ENCODE measurements around the gene HLA-DOB. TPM values are rescaled to one million over a fixed set of nuclear protein-coding genes. Genes with fewer than 3 reads are reported as not detected.
A peak's percentile ranks its signal among the peaks of the same experiment; 100 is the strongest.

The HLA-DOB gene
- total and polyA plus RNA-seq, 10 of the 15 experiments (the other 5 are each of a cell fraction or from before 2014, with no cell fraction given): 27.4 to 79.1 (median 37.0) TPM

- RAD21 ChIA-PET (ENCODE audit: unreplicated experiment): interaction anchor here (1.3 to 10.5 kb wide), 3 partner anchors 14 to 110 kb away, joined by 3 to 269 read pairs (median 236); partner anchors contain the start of genes PSMB9 and TAP1
- Histone ChIP-seq H3K27me3 (replicated peaks in 1 of 2; ENCODE audit: control insufficient read depth in 2 of 2, insufficient read depth in 2 of 2, low read length in 1 of 2) (no peaks in the 10 kb centered on the region), H4K20me1 (ENCODE audit: control insufficient read depth, insufficient read depth) (no peaks in the 10 kb centered on the region; the same call in 1 of the 2 replicates), H3K9me3 (replicated peaks; ENCODE audit: control insufficient read depth, insufficient read depth, low read length) (no peaks in the 10 kb centered on the region), H3K4me3 (peak overlapping the region; percentile 96), H3K4me2 (ENCODE audit: control insufficient read depth, insufficient read depth) (peak overlapping the region; percentile 99), H3K27ac (ENCODE audit: control insufficient read depth, insufficient read depth) (peak overlapping the region; percentile 96), H3K79me2 (ENCODE audit: control insufficient read depth, insufficient read depth, low read length) (peaks cover 70% of the 10 kb centered on the region), H3K36me3 (ENCODE audit: control insufficient read depth in 2 of 2, insufficient read depth in 2 of 2, low read length in 1 of 2) (peaks cover 5 to 35% of the 10 kb centered on the region in 2 experiments), H2AFZ (ENCODE audit: control insufficient read depth, low read depth, low read length) (no peak overlapping the region), H3K4me1 (ENCODE audit: control insufficient read depth, insufficient read depth, low read length) (peaks cover 62% of the 10 kb centered on the region), H3K9ac (ENCODE audit: control insufficient read depth, insufficient read depth, low read length) (peak overlapping the region; percentile 99)
- BruUV-seq (replicated peaks): no TSS peak
- POLR2A ChIA-PET: interaction anchor here (0.5 to 10.5 kb wide), 10 partner anchors 8 to 395 kb away, joined by 3 to 357 read pairs (median 7); partner anchors contain the start of genes HLA-DMA, PSMB9 and TAP1
- in situ Hi-C loops (cut with MboI): no loop called here
- intact Hi-C loops (cut with micrococcal nuclease; ENCODE audit: unreplicated experiment): loop anchor here (5.0 kb wide), 1 partner anchor 130 kb away; no protein-coding TSS in a partner anchor
- FAIRE-seq (peak; percentile 18), ATAC-seq (no peak), DNase-seq (ENCODE audit: low read depth, low spot score) (no peak)
- SMC1A ChIA-PET (ENCODE audit: uncharacterized antibody, unreplicated experiment): interaction anchor here (1.4 to 6.8 kb wide), 5 partner anchors 13 to 141 kb away, joined by 4 to 226 read pairs (median 50); partner anchors contain the start of genes PSMB9 and TAP1
- 8% methylated on average over 8 of the region's 8 CpGs for WGBS (ENCODE audit: insufficient coverage, insufficient replicate concordance, low lambda C conversion rate, missing lambda C conversion rate)
- CTCF ChIA-PET: interaction anchor here (0.9 to 10.7 kb wide), 5 partner anchors 14 to 142 kb away, joined by 3 to 311 read pairs (median 11); partner anchors contain the start of genes PSMB9 and TAP1
- no peak for TF ChIP-seq PKNOX1 (IDR thresholded peaks at IDR 0.05)
- no peak for TF ChIP-seq IRF3 (IDR thresholded peaks at IDR 0.05)
- no peak for TF ChIP-seq TCF7 (IDR thresholded peaks at IDR 0.05; ENCODE audit: borderline replicate concordance)
- TF ChIP-seq RB1 (IDR thresholded peaks at IDR 0.05; ENCODE audit: borderline replicate concordance): no peak
- TF ChIP-seq MEF2B (IDR thresholded peaks at IDR 0.05; ENCODE audit: partially characterized antibody, poor library complexity, severe bottlenecking): no peak
- TF ChIP-seq E2F8 (IDR thresholded peaks at IDR 0.05; ENCODE audit: low read depth, partially characterized antibody): no peak
- TF ChIP-seq BCL11A (IDR thresholded peaks at IDR 0.05; ENCODE audit: low read depth, low read length): no peak
- TF ChIP-seq CHD2 (IDR thresholded peaks at IDR 0.05; ENCODE audit: borderline replicate concordance, low read depth, low read length): no peak
- TF ChIP-seq NFXL1 (IDR thresholded peaks at IDR 0.05; ENCODE audit: borderline replicate concordance): no peak
- TF ChIP-seq BHLHE40 (IDR thresholded peaks at IDR 0.05; ENCODE audit: borderline replicate concordance in 1 of 2, low read depth in 2 of 2, low read length in 1 of 2): no peak
- no peak for TF ChIP-seq RAD21 (IDR thresholded peaks at IDR 0.05; ENCODE audit: insufficient read depth, low read depth, low read length)
- TF ChIP-seq ZBTB11 (CRISPR knock-in tag; IDR thresholded peaks at IDR 0.05): no peak
Measured at GRCh38 chr6:32842690-32843089, 25.9 kb upstream of the HLA-DOB start.

All from GM12878 (cell line).